Superior temporal gyrus (tissue), 1 donor: ENCODE results near the gene TMEM179B.
"Not testable (repeated sequence)": the region's sequence is repeated elsewhere in the genome, so short reads cannot be mapped to it uniquely, and the experiment has no call there.

ENCODE experiments used
- DNase-seq: peaks from one replicate; pipeline ENCODE4 v3.0.0-alpha.2; 2016; ENCODE audit errors: extremely low spot score

Gene TMEM179B

DNA sequence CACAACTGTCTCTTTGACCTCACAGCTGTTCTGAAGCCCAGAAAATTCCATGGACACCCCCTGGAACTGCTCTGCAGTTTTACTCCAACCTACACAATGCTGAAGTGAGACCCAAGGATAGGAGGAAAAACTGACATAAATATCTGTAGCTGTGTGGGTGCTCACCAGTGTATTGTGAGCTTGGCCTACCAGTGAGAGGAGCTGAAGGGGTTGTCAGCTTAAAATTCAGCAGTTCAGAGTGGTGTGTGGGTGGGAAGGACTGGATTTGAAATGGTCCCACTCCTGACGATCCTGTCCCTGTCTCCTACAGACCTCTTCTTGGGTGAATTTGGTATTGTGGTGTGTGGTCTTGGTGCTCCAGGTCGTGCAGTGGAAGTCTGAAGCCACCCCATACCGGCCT is 2.4 kb downstream of the TMEM179B start:
- DNase-seq = no peak

DNA sequence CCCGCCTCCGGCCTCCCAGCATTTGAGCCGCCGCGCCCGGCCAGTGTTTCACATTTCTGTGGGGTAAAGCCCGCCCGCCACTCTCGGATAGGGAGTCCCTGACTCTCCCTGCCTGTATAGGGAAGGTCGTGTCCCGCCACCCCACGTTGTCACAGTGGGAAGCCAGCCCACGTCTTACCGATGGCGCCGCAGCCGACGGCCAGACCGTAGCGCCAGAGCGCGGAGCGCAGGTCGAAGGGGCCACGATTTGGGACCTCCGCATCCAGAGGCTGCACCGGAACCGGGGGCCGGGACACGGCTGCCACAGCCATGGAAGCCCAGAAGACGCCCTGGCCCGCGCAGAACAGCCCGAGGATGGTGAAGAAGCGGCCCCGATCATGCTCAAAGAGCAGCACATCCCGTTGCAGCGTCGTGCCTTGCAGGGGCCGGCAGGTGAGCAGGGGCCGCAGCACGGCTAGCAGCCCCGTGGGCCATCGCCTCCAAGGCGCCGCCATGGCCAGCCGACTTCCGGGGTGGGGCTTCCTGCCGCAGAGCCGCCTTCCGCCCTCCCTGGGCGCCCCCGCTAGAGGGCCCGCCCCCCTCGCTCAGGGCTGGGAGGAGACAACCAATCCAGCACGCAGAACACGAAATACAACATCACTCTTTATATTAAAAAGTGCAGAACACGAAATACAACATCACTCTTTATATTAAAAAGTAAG is 4.4 kb downstream of the TMEM179B start, which contains the start of gene TMEM223:
Gene TMEM223 (minus strand): TSS at position 506 of the 701 bp plus-strand sequence. CDS start 12 bp downstream, at position 494.
- DNase-seq = peak; percentile 87

DNA sequence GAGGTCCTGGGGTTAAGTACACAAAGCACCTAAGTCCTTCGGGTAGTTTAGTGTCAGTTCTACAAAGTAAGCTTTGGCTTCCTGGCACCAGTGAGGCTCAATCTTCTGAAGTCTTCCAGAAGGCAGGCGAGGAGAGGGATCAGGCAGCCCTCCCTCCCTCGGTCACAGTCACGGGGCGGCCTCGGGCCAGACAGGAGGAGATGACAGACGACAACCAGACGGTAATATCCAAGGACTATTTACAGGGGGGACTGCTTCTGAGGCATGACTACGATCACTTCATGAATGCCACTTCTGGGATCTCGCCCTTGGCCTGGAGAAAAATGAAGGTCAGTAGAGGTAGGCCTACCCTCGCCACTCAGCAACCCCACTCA is 5.0 kb downstream of the TMEM179B start:
- no peak for DNase-seq

DNA sequence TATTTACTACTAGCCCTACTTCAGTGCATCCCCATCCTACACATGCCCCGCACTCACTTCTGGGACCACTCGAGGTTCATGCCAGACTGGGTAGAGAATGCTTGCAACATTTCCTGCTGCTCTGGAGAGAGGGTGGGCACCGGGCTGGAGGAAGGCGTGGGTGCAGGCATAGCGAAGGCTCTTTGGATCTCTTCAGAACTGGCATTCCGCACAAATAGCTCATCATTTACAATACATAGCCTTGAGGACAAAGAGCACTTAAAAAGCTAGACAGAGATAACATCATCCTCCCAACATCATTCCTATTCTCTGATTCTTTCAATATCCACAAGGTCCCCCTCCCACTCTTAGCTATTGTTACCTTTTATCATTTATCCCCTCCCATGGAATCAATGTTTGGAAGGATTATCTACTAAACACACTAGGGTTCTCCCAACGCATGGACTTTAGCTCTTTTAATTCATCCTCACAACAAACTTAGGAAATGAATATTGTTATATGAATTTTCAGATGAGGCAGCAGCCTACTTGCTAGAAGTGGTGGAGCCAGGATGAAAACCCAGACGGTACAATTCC is 7.1 kb downstream of the TMEM179B start:
- no peak for DNase-seq

DNA sequence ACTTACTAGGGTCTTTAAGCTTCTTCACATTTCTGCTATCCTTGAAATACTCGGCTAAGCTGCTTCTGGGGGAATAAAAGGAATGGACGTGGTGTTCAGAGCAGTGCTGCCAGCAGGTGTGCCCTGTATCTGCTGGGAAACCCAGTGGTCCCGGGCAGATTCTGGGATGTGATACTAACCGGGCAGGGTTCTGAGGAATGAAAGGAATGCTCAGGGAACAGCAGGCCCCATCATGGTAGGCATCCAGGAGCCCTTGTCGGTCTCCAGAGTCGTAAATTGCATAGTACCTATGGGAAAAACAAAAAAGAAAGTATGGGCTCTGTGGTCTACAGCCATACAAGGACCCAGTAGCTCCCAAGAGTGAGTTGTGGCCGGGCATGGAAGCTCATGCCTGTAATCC is 9.1 kb downstream of the TMEM179B start:
- no peak for DNase-seq

DNA sequence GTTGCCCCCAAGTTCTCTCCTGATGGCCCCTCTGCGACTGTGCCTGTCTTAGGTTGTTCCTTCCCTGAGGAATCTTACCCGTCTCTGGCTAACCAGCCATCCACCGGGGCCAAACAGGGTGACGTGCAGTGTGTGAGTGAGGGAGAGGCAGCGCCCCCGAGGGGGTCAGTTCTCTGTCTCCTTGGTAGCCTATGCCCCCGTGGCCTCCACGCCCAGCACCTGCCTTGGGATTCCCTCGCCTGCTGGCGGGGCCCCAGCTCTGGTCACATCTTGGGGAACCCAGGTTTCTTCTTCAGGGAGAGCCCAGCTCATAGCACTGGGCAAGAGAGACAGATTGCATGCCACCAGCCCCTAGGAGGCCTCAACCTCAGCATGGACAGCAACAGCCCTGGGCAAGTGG is 12.3 kb downstream of the TMEM179B start:
- DNase-seq = no peak

DNA sequence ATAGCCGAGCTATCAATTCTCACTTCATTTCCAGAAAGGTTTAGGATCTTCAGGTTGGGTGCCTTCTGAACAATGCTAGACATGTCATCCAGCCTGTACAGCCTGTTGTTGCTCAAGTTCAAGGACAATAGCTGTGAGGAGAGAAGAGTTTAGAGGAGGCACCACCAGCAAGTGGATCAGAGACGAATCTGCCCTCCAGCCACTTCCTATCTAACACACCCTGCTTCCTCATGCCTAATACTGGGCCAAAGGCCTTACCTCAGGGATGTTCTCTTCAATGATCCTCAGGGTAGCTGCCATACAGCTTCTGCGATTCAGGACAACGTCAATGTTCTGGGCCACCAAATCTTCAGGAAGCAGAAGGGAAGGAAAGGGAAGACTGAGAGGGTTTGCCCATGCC is 13.9 kb downstream of the TMEM179B start:
- DNase-seq = no peak

DNA sequence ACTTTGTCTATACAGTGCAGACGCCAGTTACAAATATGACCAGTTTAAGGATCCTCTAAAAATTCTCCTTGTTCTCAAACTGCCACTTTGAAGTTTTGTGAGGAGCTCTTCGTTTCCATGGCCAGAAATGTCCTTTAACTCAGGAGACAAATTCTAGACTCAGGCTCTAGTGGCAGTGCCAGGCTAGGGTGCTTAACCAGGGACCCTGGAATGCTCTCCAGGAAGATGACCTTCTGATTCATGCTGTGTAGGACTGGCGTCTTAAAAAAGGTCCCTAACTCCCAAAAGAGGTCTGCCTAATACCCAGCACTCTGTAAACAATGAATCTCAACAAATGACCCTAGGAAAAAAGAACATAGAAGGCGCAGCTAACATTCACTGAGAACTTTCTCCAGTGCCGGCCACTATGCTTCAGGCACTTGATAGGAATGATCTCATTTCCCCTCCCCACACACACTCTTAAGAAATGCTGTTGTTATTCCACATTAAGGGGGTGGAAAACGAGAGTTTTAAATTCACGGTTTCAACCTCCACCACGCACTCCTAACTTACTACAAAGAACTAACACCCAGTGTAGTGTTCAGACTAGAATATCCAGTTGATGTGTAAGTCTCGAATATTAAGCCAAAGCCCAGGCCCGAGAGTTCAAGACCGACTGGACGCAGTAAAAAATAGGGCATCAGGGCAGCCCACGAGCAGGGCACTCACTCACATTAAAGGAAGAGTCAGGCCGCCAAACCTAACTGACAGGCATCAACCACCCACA is 17.3 kb downstream of the TMEM179B start:
- DNase-seq = peak; percentile 14

DNA sequence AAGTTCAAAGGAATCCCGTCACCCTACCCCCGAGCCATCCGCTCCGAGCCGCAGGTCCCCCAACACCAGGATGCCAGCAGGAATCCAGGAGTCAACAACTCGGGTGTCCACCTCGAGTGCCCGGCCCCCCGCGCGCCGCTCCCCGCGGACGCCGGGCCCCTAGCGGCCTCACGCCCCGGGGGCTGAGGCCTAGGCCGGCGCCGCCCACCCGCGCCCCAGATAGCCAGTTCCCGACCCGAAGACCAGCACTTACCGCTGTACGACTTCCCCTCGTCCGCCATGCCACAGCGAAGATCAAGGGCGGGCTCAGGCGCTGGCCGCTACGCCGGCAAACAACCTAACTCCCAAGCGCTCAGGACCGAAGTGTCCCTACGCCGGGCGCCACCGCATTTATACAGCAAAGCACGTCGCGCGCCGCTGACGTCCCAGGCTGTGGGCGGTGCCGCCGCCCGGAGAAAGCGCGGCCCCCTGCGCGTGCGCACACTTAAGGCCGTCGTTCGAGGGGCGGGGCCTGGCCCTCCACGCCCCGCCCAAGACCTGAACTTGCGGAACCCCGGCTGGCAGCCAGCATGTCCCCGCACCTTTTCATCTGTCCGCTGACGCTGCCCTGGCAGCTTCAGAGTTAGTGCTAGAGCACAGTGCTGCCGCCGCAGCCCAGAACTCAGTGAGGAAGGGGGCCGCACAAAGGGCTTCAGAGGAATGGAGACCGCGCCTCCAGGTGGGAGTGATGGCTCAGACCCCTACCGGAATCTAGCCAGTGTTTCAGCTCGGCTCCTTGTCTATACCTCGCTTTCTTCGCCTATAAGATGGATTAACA is 18.1 kb downstream of the TMEM179B start, which contains the start of gene NXF1:
Gene NXF1 (minus strand): TSS at position 365 of the 817 bp plus-strand sequence. CDS start 84 bp downstream, at position 281.
- DNase-seq = peak; percentile 95

DNA sequence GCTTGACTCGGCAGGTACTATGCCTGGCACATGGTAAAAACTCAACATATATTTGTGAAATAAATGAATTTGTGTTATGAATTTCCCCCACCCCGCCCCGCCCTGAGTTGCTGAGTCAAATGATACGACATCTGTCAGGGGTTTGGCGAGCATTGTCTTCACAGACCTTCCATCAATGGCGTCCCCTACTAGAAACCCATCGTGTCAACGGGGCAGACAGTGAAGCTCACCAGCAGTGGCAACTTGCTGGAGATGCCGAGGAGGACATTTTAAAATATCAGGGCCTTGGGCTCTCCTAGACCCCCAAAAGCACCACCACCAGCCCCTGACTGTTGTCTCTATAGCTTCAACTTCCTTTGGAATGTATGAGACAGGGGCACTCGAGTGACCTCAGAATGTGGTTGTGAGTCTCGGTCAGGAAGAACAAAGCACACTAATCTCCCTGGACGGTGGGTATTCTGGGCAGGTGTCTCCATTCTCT is 18.8 kb downstream of the TMEM179B start:
- DNase-seq = no peak

DNA sequence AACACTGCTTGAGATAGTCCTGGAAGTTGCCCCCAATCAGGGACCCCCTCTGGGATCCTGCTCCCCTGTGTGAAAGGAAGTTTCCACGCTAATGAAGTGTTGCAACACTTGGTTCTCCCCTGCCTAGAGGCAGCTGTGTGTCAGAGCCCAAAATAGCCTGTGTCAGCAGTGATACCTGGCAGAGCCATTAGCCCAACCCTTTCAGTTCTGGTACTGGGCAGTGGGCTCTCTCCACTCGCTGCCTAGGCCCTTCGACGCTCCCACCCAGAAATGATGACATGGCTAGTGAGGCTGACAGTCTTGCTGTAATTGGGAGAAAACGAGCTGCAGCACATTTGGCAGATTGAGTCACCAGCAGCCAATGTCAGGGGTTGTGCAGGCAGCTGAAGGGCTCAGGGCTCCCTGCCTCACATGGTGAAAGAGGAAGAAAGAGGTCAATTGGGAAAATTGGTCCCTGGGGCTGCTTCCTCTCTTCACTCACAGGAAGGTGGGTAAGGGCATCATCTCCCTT is 19.5 kb downstream of the TMEM179B start:
- DNase-seq = no peak

DNA sequence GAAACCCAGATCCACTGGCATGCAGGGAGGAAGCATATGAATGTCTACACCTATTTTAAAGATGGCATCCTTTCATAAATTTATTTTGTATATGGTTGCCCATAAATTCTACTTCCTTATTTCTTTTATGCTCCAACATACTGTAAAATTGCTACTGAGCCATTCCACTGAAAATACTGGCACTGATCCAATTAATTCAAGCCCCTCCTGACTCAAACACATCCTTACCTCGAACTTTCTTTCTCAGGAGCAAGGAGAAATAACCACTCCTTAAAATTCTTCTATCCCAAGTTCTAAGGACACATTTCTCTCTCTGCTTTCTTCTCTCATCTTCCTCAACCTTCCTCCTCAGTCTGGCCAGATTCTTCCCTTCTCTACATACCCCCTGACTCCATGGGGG is 23.5 kb downstream of the TMEM179B start:
- no peak for DNase-seq

DNA sequence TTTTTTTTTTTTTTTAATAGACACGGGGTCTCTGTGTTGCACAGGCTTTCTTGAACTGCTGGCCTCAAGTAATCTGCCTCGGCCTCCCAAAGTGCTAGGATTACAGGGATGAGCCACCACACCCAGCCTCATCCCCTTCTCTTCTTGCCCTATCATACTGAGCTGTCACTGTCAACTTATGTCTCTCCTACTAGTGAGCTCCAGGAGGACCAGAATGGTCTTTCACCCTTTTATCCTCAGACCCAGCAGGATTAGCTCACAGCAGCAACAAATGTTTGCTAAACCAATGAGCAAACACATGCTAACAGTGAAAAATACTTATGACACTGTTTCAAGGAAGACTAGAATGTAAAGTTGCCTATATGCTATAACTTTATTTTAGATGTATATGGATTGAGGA is 24.5 kb downstream of the TMEM179B start:
- no peak for DNase-seq

DNA sequence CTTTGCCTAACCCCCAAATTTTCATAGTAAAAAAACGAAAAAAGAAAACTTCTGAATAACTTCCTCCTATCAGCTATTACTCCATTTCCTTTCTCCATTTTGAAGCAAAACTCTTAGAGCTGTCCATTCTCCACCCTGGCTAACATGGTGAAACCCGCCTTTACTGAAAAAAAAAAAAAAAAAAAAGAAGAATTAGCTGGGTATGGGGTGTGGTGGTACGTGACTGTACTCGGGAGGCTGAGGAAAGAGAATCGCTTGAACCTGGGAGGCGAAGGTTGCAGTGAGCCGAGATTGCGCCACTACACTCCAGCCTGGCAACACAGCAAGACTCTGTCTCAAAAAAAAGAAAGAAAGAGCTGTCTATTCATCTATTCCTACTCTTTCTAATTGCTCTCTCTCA is 29.4 kb downstream of the TMEM179B start:
- DNase-seq = no peak

DNA sequence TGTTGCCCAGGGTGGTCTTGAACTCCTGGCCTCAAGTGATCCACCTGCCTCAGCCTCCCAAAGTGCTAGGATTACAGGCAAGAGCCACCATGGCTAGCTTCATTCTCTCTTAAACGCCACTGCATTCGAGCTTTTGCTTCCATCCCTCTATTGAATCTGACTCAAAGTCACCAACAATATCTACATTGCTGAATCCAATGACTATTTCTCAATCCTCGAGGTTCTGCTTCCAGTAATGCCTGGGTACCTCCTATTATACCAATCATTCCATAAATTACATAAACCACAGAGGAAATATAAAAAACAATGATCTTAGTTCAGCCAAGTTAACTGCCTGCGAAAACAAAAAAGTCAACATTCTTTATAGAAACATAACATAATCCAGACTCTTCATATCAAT is 29.9 kb downstream of the TMEM179B start:
- no peak for DNase-seq

DNA sequence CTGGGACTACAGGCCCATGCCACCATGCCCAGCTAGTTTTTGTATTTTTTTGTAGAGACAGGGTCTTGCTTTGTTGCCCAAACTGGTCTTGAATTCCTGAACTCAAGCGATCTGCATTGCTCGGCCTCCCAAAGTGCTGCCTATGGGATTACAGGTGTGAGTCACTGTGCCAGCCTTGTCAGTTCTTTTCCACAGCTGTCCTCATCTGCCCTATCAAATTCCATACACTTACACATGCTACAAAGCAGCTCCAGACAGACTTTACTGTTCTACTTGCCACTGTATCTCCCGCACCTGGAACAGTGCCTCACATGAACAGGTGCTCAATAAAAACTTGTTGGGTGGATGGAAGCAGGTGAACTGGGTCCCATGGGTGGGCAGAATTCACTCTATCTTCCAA is 36.5 kb downstream of the TMEM179B start:
- DNase-seq = no peak

DNA sequence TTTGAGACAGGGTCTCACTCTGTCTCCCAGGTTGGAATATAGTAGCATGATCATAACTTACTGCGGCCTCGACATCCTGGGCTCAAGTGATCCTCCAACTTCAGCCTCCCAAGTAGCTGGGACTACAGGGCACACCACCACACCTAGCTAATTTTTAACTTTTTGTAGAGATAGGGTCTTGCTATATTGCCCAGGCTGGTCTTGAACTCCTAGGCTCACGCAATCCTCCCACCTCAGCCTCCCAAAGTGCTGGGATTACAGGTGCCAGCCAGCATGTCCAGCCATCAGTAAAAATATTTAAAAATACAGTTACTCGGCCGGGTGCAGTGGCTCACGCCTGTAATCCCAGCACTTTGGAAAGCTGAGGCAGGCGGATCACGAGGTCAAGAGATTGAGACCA is 40.9 kb downstream of the TMEM179B start:
- not testable (repeated sequence) for DNase-seq

DNA sequence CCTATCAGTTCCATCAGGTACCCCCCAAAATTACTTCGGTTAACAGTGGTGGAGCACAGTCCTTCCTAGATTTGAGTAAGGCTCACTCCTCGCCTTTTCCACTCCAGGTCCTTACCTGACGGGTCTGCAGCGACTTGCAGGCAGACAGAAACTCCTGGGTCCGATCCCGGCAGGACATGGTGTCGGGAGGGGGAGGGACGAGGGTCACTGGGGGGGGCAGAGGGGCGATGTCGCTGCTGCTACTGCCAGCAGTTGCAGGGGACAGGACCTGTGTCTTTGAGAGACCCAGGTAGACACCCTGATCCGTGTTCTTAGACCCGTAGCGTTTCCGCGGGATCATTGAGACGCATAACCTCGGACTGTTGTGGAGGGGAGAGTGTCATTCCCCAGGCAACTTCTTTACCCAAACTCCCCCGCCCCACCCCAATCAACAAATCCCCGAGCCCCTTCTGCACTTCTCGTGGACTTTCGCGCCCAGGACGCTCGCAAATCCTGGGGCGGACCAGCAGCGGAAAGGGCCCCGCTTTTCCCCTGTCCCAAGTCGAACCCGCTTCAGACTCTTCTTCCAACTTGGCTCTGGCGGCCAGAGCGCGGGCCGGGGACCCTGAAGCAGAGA is 43.8 kb downstream of the TMEM179B start:
- no peak for DNase-seq

DNA sequence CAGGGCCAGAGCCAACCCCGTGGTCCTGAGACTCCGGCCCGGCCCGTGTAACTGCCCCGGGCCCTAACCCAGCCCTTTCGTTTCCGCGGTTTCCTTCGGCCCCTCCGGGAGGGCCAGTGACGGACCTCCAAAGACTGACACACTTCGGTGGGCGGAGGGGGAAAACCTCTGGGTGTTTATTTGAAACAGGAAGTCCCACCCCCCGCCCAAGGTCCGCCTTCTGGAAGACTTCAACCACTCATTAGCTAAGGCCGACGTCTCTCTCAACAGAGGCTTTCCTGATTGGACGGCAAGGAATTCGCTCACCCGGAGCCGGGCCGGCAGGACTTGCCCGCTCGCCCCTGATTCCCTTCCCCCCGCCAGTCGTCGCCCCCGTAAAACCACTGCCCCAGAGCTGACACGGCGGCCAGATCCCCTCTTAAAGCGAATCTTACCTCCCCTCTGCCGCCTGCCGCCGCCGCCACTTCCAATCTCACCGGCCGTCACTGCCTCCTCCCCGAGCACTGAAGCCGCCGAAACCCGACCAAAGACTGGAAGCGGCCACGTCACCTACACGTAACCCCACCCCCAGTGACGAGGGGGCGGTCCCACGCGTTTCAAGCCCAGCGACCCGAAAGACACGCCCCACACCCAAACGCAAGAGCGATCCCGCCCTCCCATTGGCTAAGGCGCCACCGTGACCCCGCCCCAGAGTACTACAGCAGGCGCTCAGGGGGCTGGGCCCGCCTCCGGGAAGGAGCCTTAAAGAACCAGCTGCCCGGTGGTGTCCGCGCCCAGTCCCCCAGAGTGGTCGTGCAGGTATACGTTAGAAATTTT is 44.5 kb downstream of the TMEM179B start, which contains the start of gene STX5:
Gene STX5 (minus strand): TSS at position 532 of the 816 bp plus-strand sequence. CDS start 808 bp downstream, outside the sequence.
- DNase-seq = peak; percentile 99
